ENCODE measurements around the gene KIDINS220.

The KIDINS220 gene

GRCh38 chr2:8682719-8683667 is 154.4 kb downstream of the KIDINS220 start:
- under 1% methylated on average over 20 of the region's 30 CpGs for WGBS (ENCODE audit: insufficient coverage)
- H3K27ac ChIP-seq (ENCODE audit: insufficient read depth in 1 of 2, low read depth in 1 of 2, low read length in 2 of 2, poor library complexity in 1 of 2, severe bottlenecking in 2 of 2) = peak overlapping the region in 1 of 2 experiments; percentile 65
- peak in 2 of 3 donors; percentile 46 to 66 for DNase-seq
- H3K27me3 ChIP-seq (replicated peaks in 2 of 5; ENCODE audit: control insufficient read depth in 4 of 5, insufficient read depth in 5 of 5, low read length in 4 of 5) = peaks cover 0 to 4% (median under 1%) of the 10 kb centered on the region in 5 experiments
- POLR2A ChIA-PET = interaction anchor here (0.7 to 3.7 kb wide), 12 partner anchors 10 to 201 kb away, joined by 3 to 33 read pairs (median 4); no protein-coding TSS in a partner anchor
- H3K4me1 ChIP-seq (ENCODE audit: control extremely low read depth in 1 of 4, control insufficient read depth in 4 of 4, insufficient read depth in 4 of 4, low read length in 3 of 4) = peaks cover 5 to 57% (median 47%) of the 10 kb centered on the region in 4 experiments
- no peaks in the 10 kb centered on the region for H3K9me3 ChIP-seq (ENCODE audit: control extremely low read depth in 1 of 5, control insufficient read depth in 4 of 5, insufficient read depth in 2 of 5, low read depth in 1 of 5, low read length in 4 of 5)
- CTCF ChIA-PET = interaction anchor here (1.0 to 3.3 kb wide), 10 partner anchors 100 to 275 kb away, joined by 3 to 14 read pairs (median 5); no protein-coding TSS in a partner anchor
- H3K36me3 ChIP-seq (ENCODE audit: control insufficient read depth in 4 of 4, insufficient read depth in 4 of 4, low read length in 3 of 4) = no peaks in the 10 kb centered on the region
- H3K4me3 ChIP-seq (ENCODE audit: control insufficient read depth in 1 of 7, extremely low read depth in 1 of 7, insufficient read depth in 4 of 7, low read depth in 2 of 7, low read length in 6 of 7) = peak overlapping the region in 6 of 7 experiments; percentile 74 to 94 (median 84)

DNA sequence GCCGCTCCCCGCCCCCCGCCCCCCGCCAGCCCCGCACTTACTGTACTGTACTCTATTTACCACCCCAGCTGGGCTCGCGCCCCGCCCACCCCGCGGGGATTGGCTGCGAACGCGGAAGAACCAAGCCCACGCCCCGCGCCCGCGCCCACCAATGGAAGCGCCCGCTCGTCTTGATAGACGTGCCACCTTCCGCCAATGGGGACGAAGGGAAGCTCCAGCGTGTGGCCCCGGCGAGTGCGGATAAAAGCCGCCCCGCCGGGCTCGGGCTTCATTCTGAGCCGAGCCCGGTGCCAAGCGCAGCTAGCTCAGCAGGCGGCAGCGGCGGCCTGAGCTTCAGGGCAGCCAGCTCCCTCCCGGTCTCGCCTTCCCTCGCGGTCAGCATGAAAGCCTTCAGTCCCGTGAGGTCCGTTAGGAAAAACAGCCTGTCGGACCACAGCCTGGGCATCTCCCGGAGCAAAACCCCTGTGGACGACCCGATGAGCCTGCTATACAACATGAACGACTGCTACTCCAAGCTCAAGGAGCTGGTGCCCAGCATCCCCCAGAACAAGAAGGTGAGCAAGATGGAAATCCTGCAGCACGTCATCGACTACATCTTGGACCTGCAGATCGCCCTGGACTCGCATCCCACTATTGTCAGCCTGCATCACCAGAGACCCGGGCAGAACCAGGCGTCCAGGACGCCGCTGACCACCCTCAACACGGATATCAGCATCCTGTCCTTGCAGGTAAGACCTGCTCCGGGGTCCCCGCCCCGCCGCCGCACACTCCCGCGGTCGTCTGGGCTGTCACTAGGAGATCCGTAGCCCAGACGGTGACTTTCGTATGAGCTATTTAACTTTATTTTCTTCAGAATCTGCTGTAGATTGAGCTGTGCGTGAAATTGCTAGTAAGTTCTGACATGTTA is 155.4 kb downstream of the KIDINS220 start, which contains the start of gene ID2:
Gene ID2 (plus strand): TSS at position 271 of the 907 bp plus-strand sequence. CDS start 110 bp downstream, at position 381.
- H3K9me3 ChIP-seq (ENCODE audit: control extremely low read depth in 1 of 5, control insufficient read depth in 4 of 5, insufficient read depth in 2 of 5, low read depth in 1 of 5, low read length in 4 of 5) = no peaks in the 10 kb centered on the region
- ChIA-PET CTCF (interaction anchor here (1.0 to 3.3 kb wide), 18 partner anchors 12 to 274 kb away, joined by 3 to 14 read pairs (median 4); no protein-coding TSS in a partner anchor), POLR2A (interaction anchor here (0.6 to 3.7 kb wide), 21 partner anchors 9 to 814 kb away, joined by 3 to 33 read pairs (median 3); no protein-coding TSS in a partner anchor)
- H3K27ac ChIP-seq (ENCODE audit: insufficient read depth in 1 of 2, low read depth in 1 of 2, low read length in 2 of 2, poor library complexity in 1 of 2, severe bottlenecking in 2 of 2) = peak within 1 kb of the TSS; percentile 5 to 65
- DNase-seq = peak; percentile 98 to 99 (median 99)
- peak within 1 kb of the TSS; percentile 65 to 94 (median 83) for H3K4me3 ChIP-seq (ENCODE audit: control insufficient read depth in 1 of 7, extremely low read depth in 1 of 7, insufficient read depth in 4 of 7, low read depth in 2 of 7, low read length in 6 of 7)
- H3K36me3 ChIP-seq (ENCODE audit: control insufficient read depth in 4 of 4, insufficient read depth in 4 of 4, low read length in 3 of 4) = no peaks in the 10 kb centered on the region
- peaks cover 5 to 65% (median 57%) of the 10 kb centered on the region in 4 experiments for H3K4me1 ChIP-seq (ENCODE audit: control extremely low read depth in 1 of 4, control insufficient read depth in 4 of 4, insufficient read depth in 4 of 4, low read length in 3 of 4)
- WGBS (ENCODE audit: insufficient coverage) = under 1% methylated on average over 57 of the region's 70 CpGs
- peaks cover 0 to 11% (median 6%) of the 10 kb centered on the region in 5 experiments for H3K27me3 ChIP-seq (replicated peaks in 2 of 5; ENCODE audit: control insufficient read depth in 4 of 5, insufficient read depth in 5 of 5, low read length in 4 of 5)

GRCh38 chr2:8680822-8681760 is 156.3 kb downstream of the KIDINS220 start:
- DNase-seq = peak in 2 of 3 donors; percentile 70 to 80
- POLR2A ChIA-PET = interaction anchor here (0.6 to 3.7 kb wide), 17 partner anchors 17 to 1419 kb away, joined by 3 to 33 read pairs (median 3); no protein-coding TSS in a partner anchor
- H3K27me3 ChIP-seq (replicated peaks in 2 of 5; ENCODE audit: control insufficient read depth in 4 of 5, insufficient read depth in 5 of 5, low read length in 4 of 5) = peaks cover 0 to 20% (median 11%) of the 10 kb centered on the region in 5 experiments

DNA sequence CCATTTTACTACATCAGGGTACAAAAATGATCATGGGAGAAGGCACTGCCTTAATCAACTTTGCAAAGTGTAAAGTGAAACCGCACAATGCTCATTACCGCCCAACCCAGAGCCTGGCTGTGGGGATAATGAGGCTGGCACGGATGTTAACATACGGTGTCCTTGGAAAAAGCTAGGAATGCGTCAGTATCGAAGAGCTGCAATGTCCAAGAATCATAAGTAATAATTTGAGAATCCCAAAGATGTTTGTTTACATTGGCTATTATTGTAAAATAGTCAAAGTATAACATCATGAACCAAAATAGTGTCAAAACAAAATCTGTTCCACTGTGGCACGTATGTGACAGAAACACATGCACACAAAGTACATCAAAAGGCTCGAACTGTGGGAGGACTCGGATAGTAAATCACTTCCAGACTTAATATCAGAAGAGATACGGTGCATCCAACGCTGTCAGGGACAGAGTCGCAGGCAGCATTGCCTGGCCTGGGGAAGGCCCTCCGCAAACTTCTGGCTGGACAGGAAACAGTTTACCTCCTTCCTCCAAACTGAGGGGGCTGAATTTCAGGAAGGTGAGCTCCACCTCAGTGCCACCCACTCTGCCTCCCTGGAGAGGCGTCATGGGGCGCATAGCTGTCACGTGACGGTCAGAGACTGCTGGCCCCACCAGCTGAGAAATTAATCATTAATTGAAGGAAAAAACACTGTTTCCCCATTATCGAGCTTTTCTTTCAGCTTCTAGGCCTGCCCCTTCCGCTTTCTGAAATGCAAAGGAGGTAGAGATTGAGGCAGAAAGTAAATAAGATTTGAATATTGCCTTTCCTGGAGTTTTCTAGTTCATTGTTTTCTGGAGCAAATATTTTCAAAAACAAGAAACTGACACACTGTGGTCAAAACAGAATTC is 157.3 kb downstream of the KIDINS220 start:
- H3K9me3 ChIP-seq (ENCODE audit: control extremely low read depth in 1 of 5, control insufficient read depth in 4 of 5, insufficient read depth in 2 of 5, low read depth in 1 of 5, low read length in 4 of 5) = peaks cover 0 to 14% (median 6%) of the 10 kb centered on the region in 5 experiments
- DNase-seq = no peak
- CTCF ChIA-PET = interaction anchor here (0.7 to 3.6 kb wide), 20 partner anchors 14 to 1252 kb away, joined by 3 to 14 read pairs (median 4); no protein-coding TSS in a partner anchor
- H3K36me3 ChIP-seq (ENCODE audit: control insufficient read depth in 4 of 4, insufficient read depth in 4 of 4, low read length in 3 of 4) = no peaks in the 10 kb centered on the region
- peak overlapping the region in 1 of 2 experiments; percentile 64 for H3K27ac ChIP-seq (ENCODE audit: insufficient read depth in 1 of 2, low read depth in 1 of 2, low read length in 2 of 2, poor library complexity in 1 of 2, severe bottlenecking in 2 of 2)
- 98% methylated on average over 9 of the region's 19 CpGs for WGBS (ENCODE audit: insufficient coverage)
- H3K27me3 ChIP-seq (replicated peaks in 2 of 5; ENCODE audit: control insufficient read depth in 4 of 5, insufficient read depth in 5 of 5, low read length in 4 of 5) = peaks cover 3 to 30% (median 14%) of the 10 kb centered on the region in 5 experiments
- no peak overlapping the region for H3K4me3 ChIP-seq (ENCODE audit: control insufficient read depth in 1 of 7, extremely low read depth in 1 of 7, insufficient read depth in 4 of 7, low read depth in 2 of 7, low read length in 6 of 7)
- POLR2A ChIA-PET = interaction anchor here (0.6 to 4.2 kb wide), 7 partner anchors 94 to 1418 kb away, joined by 4 to 56 read pairs (median 20); no protein-coding TSS in a partner anchor
- H3K4me1 ChIP-seq (ENCODE audit: control extremely low read depth in 1 of 4, control insufficient read depth in 4 of 4, insufficient read depth in 4 of 4, low read length in 3 of 4) = peaks cover 5 to 67% (median 62%) of the 10 kb centered on the region in 4 experiments

More at GRCh38 chr2:8680822-8681760, 156.3 kb downstream of the KIDINS220 start:
- H3K36me3 ChIP-seq (ENCODE audit: control insufficient read depth in 4 of 4, insufficient read depth in 4 of 4, low read length in 3 of 4) = no peaks in the 10 kb centered on the region
- H3K9me3 ChIP-seq (ENCODE audit: control extremely low read depth in 1 of 5, control insufficient read depth in 4 of 5, insufficient read depth in 2 of 5, low read depth in 1 of 5, low read length in 4 of 5) = peaks cover 0 to 5% (median 0%) of the 10 kb centered on the region in 5 experiments
- peak overlapping the region; percentile 5 to 37 for H3K27ac ChIP-seq (ENCODE audit: insufficient read depth in 1 of 2, low read depth in 1 of 2, low read length in 2 of 2, poor library complexity in 1 of 2, severe bottlenecking in 2 of 2)
- H3K4me3 ChIP-seq (ENCODE audit: control insufficient read depth in 1 of 7, extremely low read depth in 1 of 7, insufficient read depth in 4 of 7, low read depth in 2 of 7, low read length in 6 of 7) = peak overlapping the region; percentile 34 to 88 (median 74)
- H3K4me1 ChIP-seq (ENCODE audit: control extremely low read depth in 1 of 4, control insufficient read depth in 4 of 4, insufficient read depth in 4 of 4, low read length in 3 of 4) = peaks cover 5 to 74% (median 66%) of the 10 kb centered on the region in 4 experiments
- CTCF ChIA-PET = interaction anchor here (0.9 to 3.3 kb wide), 22 partner anchors 11 to 1253 kb away, joined by 3 to 14 read pairs (median 5); no protein-coding TSS in a partner anchor
- 0% methylated on average over 4 of the region's 30 CpGs for WGBS (ENCODE audit: insufficient coverage)

- no peak for DNase-seq
- peaks cover 3 to 30% (median 14%) of the 10 kb centered on the region in 5 experiments for H3K27me3 ChIP-seq (replicated peaks in 2 of 5; ENCODE audit: control insufficient read depth in 4 of 5, insufficient read depth in 5 of 5, low read length in 4 of 5)
- peaks cover 5 to 62% (median 56%) of the 10 kb centered on the region in 4 experiments for H3K4me1 ChIP-seq (ENCODE audit: control extremely low read depth in 1 of 4, control insufficient read depth in 4 of 4, insufficient read depth in 4 of 4, low read length in 3 of 4)
- POLR2A ChIA-PET = interaction anchor here (1.1 to 4.2 kb wide), 7 partner anchors 15 to 154 kb away, joined by 3 to 56 read pairs (median 7); no protein-coding TSS in a partner anchor
- H3K36me3 ChIP-seq (ENCODE audit: control insufficient read depth in 4 of 4, insufficient read depth in 4 of 4, low read length in 3 of 4) = no peaks in the 10 kb centered on the region
- CTCF ChIA-PET = interaction anchor here (0.7 to 3.6 kb wide), 9 partner anchors 14 to 134 kb away, joined by 3 to 14 read pairs (median 3); no protein-coding TSS in a partner anchor
- H3K27ac ChIP-seq (ENCODE audit: insufficient read depth in 1 of 2, low read depth in 1 of 2, low read length in 2 of 2, poor library complexity in 1 of 2, severe bottlenecking in 2 of 2) = peak overlapping the region in 1 of 2 experiments; percentile 64
- H3K4me3 ChIP-seq (ENCODE audit: control insufficient read depth in 1 of 7, extremely low read depth in 1 of 7, insufficient read depth in 4 of 7, low read depth in 2 of 7, low read length in 6 of 7) = peak overlapping the region in 6 of 7 experiments; percentile 15 to 72 (median 54)
- 51% methylated on average over 5 of the region's 8 CpGs for WGBS (ENCODE audit: insufficient coverage)
- H3K9me3 ChIP-seq (ENCODE audit: control extremely low read depth in 1 of 5, control insufficient read depth in 4 of 5, insufficient read depth in 2 of 5, low read depth in 1 of 5, low read length in 4 of 5) = peaks cover 0 to 18% (median 10%) of the 10 kb centered on the region in 5 experiments
These were observed 157.9 kb downstream of the KIDINS220 start for GRCh38 chr2:8679567-8679826.
